GDM1 (cell line): ENCODE data around the gene MYO3B.

Experiments
- DNase-seq: peaks from one replicate; lab custom pipeline; 2025; lab: John Stamatoyannopoulos, UW

The MYO3B gene

DNA sequence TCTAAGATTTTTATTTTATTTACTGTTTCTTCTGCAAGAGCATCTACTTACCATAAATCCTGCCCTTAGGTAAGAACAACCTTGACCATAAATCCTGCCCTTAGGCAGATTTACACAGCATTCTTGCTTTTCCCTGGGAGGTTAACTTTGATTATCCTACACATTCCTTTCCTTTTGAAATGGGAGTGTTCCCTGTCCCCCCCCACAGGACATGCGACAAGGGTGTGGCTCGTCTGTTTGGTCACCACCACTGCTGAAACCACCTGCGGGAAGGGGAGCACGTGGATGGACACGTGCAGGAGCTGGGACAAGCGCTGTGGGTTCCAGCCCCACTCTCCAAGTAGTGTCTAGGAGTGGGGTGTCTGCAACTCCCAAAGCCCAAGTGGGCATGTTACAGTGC is 297.9 kb downstream of the MYO3B start:
- DNase-seq = no peak

DNA sequence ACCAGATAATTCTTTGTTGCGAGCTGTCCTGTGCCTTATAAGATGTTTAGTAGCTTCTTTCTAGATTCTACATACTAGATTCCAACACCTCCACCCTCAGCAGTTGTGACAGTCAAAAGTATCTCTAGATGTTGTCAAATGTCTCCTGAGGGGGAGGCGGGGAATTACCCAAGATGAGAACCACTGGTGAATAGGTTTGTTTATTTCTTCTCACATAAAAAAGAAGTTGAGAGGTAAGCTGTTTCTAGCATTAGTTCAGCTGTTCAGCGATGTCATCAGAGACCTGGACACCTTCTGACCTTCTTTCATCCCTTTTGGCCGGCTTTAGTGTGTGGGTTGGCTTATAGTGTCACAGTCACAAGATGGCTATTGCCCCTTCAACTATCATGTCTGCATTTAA is 299.7 kb downstream of the MYO3B start:
- DNase-seq = no peak

DNA sequence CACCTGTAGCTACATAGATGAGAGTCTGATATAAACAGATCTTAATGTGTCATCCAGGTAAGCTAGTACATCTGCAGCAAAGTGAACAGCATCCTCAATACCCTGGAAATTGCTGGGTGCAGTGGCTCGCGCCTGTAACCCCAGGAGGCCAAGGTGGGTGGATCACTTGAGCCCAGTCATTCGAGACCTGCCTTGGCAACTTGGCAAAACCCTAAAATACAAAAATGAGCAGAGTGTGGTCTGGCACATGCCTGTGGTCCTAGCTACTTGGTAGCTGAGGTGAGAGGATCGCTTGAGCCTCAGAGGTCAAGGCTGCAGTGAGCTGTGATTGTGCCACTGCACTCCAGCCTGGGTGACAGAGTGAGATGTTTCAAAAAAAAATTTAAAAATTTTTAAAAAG is 303.3 kb downstream of the MYO3B start:
- no peak for DNase-seq

DNA sequence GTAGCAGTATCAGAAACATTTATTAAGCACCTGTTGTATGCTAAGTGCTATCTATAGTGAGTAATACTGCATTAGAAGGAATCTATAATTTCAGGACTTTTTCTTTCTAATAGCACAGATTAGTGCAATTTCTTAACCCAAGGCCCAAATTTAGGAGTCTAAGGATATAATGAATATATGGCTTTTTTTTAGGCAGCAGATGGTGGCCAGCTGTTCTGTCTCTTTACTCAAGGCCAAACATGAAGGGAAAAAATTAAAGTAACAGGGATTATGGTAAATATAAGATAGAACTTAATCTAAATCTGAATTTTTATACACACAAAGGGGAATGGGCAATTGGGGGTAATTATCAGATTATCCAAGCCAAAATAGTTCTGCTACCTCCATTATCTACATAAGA is 306.6 kb downstream of the MYO3B start:
- DNase-seq = no peak

DNA sequence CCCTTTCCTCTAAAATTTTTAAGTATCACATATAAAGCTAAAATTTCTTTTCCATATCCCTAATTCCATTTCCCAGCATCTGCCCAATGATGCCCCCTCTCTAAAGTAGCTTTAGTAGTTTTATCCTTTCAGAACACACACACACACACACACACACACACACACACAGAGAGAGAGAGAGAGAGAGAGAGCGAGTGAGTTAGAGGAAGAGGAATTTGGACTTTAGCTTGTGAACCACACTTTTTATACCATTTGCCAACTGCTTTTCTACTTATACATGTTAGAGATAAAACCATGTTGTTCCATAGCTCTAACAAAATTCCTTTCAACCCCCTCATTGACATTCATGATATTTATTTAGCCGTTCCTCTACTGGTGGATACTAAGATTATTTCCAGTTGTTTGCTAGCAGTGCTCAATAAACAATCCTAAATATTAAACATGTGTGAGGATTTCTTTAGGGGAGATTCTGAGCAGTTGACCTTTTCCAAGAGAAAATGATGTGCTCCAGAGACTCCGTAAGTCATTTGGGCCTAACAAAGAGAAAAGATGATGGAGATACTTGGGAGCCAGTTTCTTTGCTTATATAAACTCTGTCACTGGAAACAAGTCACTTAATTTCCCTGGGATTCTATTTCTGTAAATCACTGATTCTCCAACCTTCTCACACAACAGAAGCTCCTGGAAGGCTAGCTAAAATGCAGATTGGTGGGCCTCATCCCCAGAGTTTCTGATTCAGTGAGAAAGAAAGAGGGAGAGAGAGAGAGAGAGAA is 307.5 kb downstream of the MYO3B start:
- DNase-seq = no peak

GRCh38 chr2:170486730-170487129 is 308.8 kb downstream of the MYO3B start:
- DNase-seq = no peak

DNA sequence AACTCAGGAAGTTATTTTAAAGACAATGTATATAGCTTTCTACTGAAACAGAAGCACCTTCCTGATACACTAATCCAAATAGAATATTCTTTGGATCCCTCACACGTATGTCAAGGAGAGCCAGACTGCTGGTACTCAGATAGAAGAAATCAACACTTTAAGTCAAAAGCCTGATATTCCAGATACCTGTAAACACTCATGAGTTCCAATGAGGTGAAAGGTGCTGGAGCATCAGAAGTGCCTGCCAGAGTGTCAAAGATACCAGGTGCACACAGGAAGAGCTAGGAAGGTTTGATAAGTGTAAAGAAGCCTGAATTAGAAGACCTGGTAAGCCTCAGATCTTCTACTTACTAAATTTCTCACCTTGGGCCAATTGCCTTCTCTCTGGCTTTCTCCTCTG is 310.9 kb downstream of the MYO3B start:
- no peak for DNase-seq

- no peak for DNase-seq
Measured at GRCh38 chr2:170492010-170492409, 314.1 kb downstream of the MYO3B start.

- DNase-seq = no peak
Measured at GRCh38 chr2:170493426-170494097, 315.6 kb downstream of the MYO3B start.

DNA sequence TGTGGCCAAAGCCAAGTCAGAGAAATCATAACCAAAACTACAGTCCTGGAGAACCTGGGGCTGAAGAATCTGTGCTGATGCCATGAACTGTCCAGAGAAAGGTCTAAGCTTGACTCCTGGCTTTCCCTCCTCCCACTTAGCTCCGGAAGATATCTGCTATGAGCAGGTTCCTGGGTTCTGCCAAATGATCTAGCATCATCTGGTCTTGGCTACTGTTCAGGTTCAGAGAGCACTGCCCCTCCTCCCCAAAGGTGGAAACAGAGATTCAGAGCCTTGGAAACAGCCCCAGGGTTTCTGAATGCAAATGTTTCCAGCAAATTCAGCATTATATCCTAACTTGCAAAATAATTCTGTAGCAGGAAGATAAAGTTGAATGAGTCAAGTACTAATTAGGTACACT is 317.9 kb downstream of the MYO3B start:
- no peak for DNase-seq

DNA sequence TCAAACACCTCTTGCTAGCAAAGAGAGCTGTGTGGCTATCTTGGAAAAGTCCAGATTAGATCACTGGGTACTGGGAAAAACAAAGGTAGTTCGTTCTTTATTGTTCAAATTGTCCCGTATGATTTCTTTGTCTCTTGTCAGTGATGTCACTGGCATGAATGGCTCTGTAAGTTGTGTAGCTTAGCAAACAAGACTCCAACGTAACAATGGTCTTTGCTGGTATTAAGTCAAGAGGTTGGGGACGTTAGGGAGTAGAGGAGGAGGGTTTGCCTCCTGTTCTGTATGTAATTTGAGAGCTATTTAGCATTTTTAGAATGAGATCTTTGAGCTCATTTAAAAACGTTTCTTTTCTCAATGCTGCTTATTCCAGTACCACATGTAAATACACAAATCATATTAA is 320.7 kb downstream of the MYO3B start:
- no peak for DNase-seq

GRCh38 chr2:170500104-170500503 is 322.2 kb downstream of the MYO3B start:
- DNase-seq = no peak

DNA sequence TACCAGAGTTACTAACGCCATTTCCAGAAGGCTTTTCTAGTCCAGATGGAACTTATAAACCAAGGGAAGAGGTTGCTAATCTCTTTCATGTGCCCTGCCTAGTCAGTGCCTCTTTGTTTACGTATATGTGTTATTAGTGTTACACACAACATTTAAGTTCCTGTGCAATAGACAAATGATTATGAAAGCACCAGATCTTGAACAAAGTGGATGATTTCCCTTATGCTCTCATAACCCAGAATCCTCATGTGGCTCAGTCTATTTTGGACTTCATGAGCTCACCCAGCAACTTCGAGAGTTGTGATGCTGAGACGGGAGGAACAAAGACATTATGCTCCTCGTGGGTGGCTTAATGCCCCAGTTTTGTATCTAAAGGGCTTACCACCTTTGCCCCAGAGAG is 322.8 kb downstream of the MYO3B start:
- DNase-seq = no peak

- DNase-seq = no peak
Measured at GRCh38 chr2:170501421-170502043, 323.6 kb downstream of the MYO3B start.

DNA sequence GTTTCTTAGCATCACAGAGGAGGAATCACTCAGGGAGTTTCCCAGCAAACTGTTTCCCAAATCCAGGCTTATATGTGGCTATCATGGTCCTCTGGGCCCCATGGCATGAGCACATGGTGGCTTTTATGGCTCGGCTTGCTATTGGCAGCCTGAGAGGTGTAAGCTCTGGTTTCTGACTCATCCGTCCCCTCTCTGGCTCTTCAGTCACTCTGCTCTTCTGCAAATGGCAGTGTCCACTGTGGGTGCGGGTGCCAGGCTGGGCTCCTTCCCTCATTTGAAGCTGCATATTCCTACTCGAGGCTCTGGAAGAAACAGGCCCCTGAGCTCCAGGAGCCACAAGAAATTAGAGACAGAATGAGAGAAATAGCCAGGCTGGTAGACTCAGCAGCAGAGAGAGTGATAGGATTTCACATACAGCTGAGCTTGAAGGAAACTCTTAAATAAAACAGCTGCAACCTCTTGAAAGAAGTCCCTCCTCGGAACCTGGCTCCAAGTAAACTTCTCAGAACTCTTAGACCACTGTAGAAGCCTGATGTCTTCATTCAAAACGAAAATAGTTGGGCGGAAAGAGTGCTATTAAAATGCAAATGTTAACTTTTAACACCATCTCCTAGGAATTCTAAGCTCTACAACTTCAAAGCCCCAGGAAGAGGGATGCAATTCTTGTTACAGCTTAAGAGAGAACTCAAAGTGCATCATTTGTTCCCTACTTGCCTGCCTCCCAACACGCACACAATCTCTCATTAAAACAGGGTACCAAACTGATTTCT is 324.6 kb downstream of the MYO3B start:
- no peak for DNase-seq

- no peak for DNase-seq
Measured at GRCh38 chr2:170503563-170503962, 325.6 kb downstream of the MYO3B start.

DNA sequence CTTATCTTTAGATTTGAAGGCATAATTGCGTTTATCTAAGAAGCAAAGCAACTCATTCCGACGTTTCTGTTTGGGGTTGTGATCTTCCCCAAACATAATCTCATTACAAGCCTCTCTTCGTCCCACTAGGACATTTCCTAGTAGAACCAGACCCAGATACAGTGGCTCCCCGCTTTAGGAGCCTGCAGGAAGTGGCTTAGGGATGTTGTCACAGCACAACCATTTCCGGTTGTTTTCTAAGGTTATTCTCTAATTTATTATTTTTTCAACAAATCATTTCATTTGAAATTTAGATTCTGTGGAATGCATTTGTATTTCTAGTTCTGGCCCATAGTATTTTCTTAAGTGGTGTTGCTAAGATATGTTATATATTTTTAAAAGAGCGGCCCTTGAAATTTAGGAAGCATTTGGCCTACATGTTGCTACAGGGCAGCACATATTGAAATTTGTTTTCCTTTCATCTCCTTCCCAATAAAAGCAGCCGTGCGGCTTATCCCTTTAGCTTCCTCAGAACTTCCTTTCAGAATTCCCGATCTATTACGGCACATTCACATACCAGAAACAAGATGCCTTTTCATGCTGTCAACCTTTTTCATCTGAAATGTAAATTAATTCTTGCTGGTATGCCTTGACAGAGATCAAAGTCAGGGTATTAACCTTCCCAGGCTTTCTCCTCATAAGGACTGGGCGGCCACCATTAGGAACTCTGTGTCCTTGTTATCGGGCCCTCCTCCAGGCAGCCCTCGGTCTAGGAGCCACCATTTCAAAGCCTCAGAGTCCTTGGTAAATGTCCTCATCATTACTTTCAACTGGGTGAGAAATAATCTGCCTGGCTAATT is 326.2 kb downstream of the MYO3B start:
- DNase-seq = no peak

DNA sequence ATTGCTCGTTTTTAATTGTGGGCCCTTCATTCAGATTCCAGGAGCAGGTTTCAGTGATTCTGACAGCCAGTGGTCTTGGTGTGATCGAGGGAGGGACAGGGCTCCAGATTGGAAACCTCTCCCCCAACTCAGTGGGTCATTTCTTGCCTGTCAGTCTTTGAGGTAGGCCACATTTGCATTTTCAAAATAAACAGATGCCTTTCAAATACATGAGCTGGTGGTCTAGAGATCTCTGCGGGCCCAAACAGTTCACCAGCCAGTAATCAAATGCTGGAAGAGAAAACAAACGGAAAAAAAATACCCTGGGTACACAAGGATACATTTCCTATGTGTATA is 326.8 kb downstream of the MYO3B start:
- no peak for DNase-seq

- DNase-seq = no peak
Measured at GRCh38 chr2:170505631-170506275, 327.8 kb downstream of the MYO3B start.

GRCh38 chr2:170509452-170510193 is 331.7 kb downstream of the MYO3B start:
- DNase-seq = no peak

DNA sequence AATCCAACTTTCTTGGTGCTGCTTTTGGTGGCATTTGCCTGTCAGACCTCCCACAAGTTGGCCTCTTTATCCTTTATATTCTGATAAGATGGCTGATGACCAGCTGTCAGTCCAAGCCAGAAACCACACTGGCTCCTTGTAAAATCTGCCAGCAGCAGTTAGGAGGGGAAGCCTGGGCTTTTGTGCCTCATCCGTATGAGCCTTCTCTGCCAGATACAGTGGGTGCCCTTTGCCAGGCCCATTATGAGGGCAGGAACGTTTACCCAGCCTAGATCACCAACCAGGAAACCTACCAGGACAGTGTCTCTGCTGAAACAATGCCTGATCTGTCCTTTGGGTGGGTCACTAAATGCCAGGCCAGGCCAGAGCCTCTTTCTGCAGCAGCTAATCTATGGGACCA is 334.3 kb downstream of the MYO3B start:
- no peak for DNase-seq
